8988T (cell line): ENCODE measurements around the gene SPEN.

Experiments
- DNase-seq: peaks from one replicate; pipeline ENCODE4 v3.0.0; 2011

The SPEN gene

DNA sequence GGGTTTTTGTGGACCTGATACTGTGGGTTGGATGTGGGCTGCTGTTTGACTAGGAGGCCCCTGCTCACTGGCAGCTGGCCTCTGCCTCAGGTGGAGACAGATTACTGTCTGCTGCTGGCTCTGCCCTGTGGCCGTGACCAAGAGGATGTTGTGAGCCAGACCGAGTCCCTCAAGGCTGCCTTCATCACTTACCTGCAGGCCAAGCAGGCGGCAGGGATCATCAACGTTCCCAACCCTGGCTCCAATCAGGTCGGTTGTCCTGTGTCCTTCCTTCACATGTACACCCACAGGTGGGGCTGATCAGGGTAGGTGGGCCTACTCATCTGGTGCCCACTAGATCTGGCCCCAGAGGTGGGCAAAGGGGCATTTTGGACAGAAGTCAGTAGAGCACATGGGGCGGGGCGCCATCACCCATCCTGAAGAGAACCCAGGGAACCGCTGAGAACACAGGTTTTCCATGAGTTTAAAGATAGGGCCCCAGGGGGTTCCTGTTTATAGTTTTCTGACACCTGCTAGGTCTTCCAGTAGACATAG, 91.2 kb downstream of the SPEN start:
- DNase-seq, result no peak

DNA sequence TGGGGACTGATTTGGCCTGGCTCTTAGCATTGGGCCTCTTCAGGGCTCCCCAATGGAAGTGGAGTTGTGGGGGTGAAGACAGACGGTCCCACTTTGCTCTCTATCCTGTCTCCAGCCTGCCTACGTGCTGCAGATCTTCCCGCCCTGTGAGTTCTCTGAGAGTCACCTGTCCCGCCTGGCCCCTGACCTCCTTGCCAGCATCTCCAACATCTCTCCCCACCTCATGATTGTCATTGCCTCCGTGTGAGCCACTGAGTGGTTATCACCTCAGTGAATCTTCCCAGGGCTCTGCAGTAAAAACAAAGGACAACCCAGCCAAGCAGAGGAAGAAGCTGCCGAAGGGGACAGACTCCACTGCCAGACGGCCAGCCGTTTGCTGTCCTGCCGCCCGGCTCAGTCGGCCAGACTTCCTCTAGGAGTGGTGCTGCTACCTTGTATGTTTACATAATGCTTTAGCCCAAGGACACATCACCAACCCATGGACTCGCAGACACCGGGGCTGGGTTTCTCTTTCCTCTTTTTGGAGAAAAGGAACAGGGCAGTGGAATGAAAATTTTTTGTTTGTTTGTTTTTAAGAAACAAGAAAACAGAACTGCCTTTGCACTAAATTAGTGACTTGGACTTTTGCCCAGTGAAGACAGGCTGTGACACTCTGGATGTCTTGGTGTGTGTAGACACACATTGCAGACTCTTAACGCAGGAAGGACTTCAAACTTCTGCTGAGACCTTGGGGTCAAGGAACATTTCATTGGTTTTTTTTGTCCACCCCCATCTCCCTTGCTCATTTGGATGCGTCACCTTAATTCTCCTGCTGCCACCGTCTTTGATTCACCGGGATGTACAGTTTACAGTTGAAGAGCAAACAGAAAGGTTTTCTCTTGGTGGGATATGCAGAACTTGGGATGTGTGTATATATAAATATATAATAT, 91.9 kb downstream of the SPEN start:
- no peak for DNase-seq

- DNase-seq, result no peak
Measured at GRCh38 chr1:15940110-15941043, 92.9 kb downstream of the SPEN start.

GRCh38 chr1:15941044-15941840, 93.7 kb downstream of the SPEN start:
- no peak for DNase-seq

DNA sequence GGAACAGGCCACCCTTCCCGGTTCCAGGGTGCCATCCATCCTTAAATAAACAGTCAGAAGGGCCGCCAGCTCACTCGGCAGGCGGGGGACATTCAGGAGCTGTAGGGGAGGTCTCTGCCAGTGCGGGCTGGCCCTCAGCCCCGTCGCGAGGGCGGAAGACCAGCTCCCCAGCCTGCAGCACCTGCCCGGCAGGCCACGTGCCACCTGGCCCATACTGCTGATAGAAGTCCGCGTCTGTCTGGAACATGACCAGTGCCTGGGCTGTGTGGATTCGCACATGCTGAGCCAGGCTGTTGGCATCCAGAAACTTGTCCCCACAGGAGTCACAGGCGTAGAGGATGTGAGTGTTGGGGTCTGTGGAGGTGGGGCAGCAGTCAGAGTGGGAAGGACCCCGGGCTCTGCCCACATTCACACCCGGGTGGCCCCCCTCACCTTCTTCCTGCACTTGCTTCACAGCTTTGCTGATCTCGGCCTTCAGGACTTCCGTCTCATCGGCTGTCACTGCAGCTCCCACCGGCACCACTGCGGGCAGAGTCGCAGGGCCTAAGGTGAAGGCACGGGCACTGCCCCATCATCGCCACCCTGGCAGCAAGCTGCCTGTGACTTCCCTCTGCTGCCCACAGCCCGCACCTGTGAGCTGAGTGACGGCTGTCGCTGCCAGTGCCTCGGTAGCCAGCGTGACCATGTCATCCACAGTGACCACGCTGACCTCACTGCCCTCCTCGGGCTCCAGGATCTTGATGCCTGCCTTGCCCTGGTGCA, 94.6 kb downstream of the SPEN start:
- DNase-seq, result no peak

DNA sequence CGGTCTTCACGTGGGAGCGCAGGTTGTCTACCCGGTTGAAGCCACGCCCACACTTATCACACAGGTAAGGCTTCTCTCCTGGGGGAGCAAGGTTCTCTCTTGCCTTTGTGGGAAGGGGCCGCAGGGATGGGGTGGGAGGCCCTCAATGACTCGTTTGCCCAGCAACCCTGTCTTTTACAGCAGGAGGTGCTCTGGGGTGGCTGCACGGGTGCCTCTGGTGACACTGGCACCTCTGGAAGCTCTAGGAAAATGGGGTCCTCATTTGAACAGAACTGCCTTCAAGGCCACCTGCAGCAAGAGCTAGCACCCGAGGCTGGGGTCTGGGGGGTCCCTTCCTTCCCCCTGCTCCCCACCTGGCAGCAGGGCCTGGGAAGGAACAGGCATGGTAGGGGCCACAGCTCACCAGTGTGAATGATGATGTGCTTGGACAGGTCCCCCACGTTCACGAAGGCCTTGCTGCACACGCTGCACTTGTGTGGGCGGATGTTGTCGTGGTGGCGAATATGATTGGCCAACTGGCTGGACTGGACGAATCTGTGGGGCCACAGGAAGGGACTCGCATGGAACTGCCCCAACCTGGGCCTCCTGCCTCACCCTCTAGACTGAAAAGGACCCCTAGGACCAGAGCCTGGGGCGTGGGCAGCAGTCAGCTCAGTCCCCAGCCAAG, 95.3 kb downstream of the SPEN start:
- DNase-seq, result no peak

DNA sequence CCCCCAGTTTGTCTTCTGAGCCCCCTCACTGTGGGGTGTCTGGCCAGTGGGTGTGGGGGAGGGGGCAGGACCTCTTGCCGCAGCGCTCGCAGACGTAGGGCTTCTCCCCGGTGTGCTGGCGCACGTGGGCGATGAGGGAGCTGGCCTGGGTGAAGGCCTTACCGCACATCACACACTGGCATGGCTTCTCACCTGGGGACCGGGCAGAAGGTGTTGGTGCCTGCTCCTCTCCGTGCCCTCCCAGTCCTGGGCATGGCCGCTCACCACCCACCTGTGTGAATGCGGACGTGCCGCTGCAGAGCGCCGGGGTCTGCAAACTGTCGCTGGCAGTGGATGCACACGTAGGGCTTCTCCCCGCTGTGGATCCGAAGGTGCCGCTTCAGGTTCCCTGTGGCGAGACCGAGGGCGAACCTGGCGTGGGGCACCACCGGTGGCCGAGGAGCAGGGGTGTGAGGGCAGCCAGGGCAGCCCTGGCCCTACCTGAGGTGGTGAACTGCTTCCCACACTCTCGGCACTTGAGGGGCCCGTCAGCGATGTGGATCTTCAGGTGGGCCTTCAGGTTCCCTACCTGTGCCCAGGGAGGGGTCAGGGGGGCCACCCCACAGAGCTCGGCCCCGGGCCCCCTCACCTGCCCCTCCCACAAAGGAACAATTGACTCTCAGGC, 96.0 kb downstream of the SPEN start:
- DNase-seq, result no peak

DNA sequence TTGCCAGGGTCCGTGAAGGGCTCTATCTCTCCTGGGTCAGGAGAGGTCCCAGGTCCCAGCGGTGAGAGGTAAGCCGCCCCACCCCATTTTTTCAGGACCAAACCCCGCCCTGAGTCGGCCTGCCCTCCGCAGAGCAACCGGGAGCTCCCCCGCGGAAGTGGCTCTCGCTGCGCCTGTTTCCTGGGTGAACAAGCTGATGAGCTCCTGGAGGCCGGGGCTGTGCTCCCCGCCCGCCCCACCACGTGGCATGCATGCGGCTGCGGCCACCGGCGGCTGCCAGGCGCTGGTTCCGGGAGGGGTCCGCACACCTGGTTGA, 96.4 kb downstream of the SPEN start:
- DNase-seq, result no peak

GRCh38 chr1:15944308-15945010, 97.0 kb downstream of the SPEN start:
- DNase-seq, result no peak

GRCh38 chr1:15945011-15945831, 97.7 kb downstream of the SPEN start:
- DNase-seq, result no peak

GRCh38 chr1:15945832-15946448, 98.4 kb downstream of the SPEN start:
- DNase-seq, result no peak

DNA sequence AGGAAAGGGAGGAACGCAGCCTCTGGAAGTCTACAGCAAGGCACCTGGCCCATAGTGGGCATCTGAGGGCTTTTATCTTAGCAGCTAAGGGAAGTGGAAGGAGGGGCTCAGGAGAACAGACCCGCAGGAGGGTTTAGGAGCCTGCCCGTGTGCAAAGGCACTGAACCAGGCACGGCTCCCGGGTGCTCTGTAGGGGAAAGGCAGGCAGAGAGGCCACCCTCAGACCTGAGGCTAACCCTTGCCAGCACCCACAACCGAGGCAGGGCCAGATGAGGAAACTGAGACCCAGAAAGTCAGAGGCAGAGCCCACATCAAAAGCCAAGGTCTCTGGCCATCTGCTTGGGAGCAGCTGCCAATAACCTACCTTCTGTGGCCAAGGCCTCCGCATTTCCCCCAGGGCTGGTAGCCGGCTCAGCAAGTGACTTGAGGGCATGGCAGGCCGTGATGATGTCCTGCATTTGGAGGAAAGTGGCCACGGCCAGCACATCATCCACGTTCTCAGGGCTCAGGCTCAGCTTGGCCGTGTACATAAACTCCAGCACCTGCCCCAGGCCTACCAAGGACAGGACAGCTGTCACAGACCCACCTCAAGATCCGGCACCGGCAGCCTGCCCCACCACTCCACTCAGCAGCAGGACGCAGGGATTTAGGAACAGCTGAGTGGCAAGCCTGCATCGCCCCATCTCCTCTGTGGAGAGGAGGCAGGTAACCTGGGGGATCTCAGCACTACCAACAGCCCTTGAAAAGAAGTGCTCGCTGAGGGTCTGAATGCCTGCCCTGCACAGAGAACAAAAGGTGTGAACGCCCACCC, 99.3 kb downstream of the SPEN start:
- no peak for DNase-seq

GRCh38 chr1:15947382-15948090, 100.0 kb downstream of the SPEN start:
- DNase-seq, result no peak

DNA sequence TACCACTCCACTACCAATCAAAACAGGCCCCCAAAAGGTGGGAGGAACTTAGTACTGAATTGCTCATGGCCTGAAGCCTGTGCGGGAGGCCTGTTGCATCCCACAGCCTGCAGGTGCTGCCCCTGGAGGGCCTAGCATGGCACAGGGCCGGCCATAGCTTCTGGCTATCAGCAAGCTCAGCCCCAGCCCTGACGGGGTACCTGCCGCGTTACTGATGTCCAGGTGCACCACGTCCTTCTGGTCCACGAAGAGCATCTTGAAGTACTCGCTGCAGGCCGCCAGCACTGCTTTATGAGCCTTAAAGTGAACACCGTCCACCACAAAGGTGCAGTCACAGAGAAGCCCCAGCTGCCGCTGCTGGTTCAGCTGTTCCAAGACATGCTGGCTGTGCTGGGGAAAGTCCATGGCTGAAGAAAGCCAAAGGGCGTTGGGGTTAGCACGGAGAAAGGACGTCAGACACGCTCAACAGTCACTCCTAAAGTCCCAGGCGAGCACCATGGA, 100.6 kb downstream of the SPEN start:
- no peak for DNase-seq

GRCh38 chr1:15948595-15949452, 101.3 kb downstream of the SPEN start:
- no peak for DNase-seq
